Neutrophil (primary cell): Measurements from ENCODE around the gene RDH5.

Experiments used
- H3K27ac ChIP-seq: fragments of 200-600 bp; sonication (generic); 2 replicates; pipeline ENCODE4 v1.5.1; 2016; ENCODE audit warnings: mild to moderate bottlenecking, moderate library complexity
- H3K27me3 ChIP-seq: fragments of 200-600 bp; sonication (generic); 2 replicates; pipeline ENCODE4 v1.6.0; 2016; ENCODE audit warnings: mild to moderate bottlenecking
- H3K36me3 ChIP-seq: fragments of 200-600 bp; sonication (generic); 2 replicates; pipeline ENCODE4 v1.5.1; 2017
- H3K4me1 ChIP-seq, 2 experiments: fragments of 200-600 bp in 1 of 2; sonication (generic) in 1 of 2; 1 replicate in 1 of 2; 2 replicates in 1 of 2; pipeline versions ENCODE4 v1.5.1 to v1.6.1; 2013 to 2016; ENCODE audit warnings: low read depth in 1 of 2, low read length in 1 of 2, mild to moderate bottlenecking in 1 of 2, moderate library complexity in 1 of 2; ENCODE audit not compliant: control insufficient read depth in 1 of 2, insufficient read depth in 1 of 2
- H3K4me3 ChIP-seq, 2 experiments: fragments of 200-600 bp in 1 of 2; sonication (generic) in 1 of 2; 1 replicate in 1 of 2; 2 replicates in 1 of 2; pipeline ENCODE4 v1.5.1; 2013 to 2016; ENCODE audit warnings: low read depth in 1 of 2, low read length in 1 of 2, mild to moderate bottlenecking in 1 of 2, moderate library complexity in 1 of 2
- H3K9me3 ChIP-seq: fragments of 200-600 bp; sonication (generic); 2 replicates; pipeline ENCODE4 v1.5.1; 2016
- CTCF ChIP-seq: fragments of 200-600 bp; sonication (generic); IDR thresholded peaks from 2 replicates; pipeline ENCODE4 v1.5.1; 2016; ENCODE audit warnings: antibody characterized with exemption

RDH5 gene

GRCh38 chr12:55720071-55720564 lies at the start of gene RDH5:
RDH5 (plus strand) TSS chr12:55720393; CDS start chr12:55721185, 792 bp downstream.
- TF ChIP-seq CTCF: no peak
- Histone ChIP-seq H3K4me1 (peaks cover 63 to 66% of the 10 kb centered on the region in 2 experiments), H3K27ac (peak within 1 kb of the TSS; percentile 55), H3K4me3 (no peak within 1 kb of the TSS), H3K27me3 (no peaks in the 10 kb centered on the region), H3K9me3 (no peaks in the 10 kb centered on the region), H3K36me3 (peaks cover 68% of the 10 kb centered on the region)

- no peak overlapping the region for H3K27ac ChIP-seq
These were observed 48.4 kb upstream of the RDH5 start for GRCh38 chr12:55671746-55672145.

GRCh38 chr12:55673638-55674037 lies 46.6 kb upstream of the RDH5 start:
- no peaks in the 10 kb centered on the region for H3K36me3 ChIP-seq
- H3K9me3 ChIP-seq: no peaks in the 10 kb centered on the region
- no peak for TF ChIP-seq CTCF
- H3K4me3 ChIP-seq: no peak overlapping the region
- H3K27ac ChIP-seq: no peak overlapping the region
- H3K4me1 ChIP-seq: peaks cover 5 to 14% of the 10 kb centered on the region in 2 experiments
- H3K27me3 ChIP-seq: no peaks in the 10 kb centered on the region

More at GRCh38 chr12:55671746-55672145, 48.4 kb upstream of the RDH5 start:
- no peak for TF ChIP-seq CTCF
- no peaks in the 10 kb centered on the region for H3K9me3 ChIP-seq
- H3K27me3 ChIP-seq: no peaks in the 10 kb centered on the region
- no peak overlapping the region for H3K4me3 ChIP-seq
- H3K4me1 ChIP-seq: peaks cover 2 to 7% of the 10 kb centered on the region in 2 experiments
- H3K36me3 ChIP-seq: no peaks in the 10 kb centered on the region

- Histone ChIP-seq H3K4me1 (peaks cover 5 to 14% of the 10 kb centered on the region in 2 experiments), H3K4me3 (no peak overlapping the region), H3K27me3 (no peaks in the 10 kb centered on the region), H3K36me3 (no peaks in the 10 kb centered on the region), H3K27ac (no peak overlapping the region), H3K9me3 (no peaks in the 10 kb centered on the region)
- TF ChIP-seq CTCF: no peak
These were observed 44.5 kb upstream of the RDH5 start for GRCh38 chr12:55675666-55676065.

- Histone ChIP-seq H3K4me1 (peaks cover 15 to 23% of the 10 kb centered on the region in 2 experiments), H3K36me3 (no peaks in the 10 kb centered on the region), H3K9me3 (no peaks in the 10 kb centered on the region), H3K4me3 (no peak overlapping the region), H3K27me3 (no peaks in the 10 kb centered on the region), H3K27ac (no peak overlapping the region)
- no peak for TF ChIP-seq CTCF
These were observed 43.5 kb upstream of the RDH5 start for GRCh38 chr12:55676707-55677106.

- Histone ChIP-seq H3K4me1 (peaks cover 16 to 27% of the 10 kb centered on the region in 2 experiments), H3K36me3 (no peaks in the 10 kb centered on the region), H3K4me3 (no peak overlapping the region), H3K9me3 (no peaks in the 10 kb centered on the region), H3K27me3 (no peaks in the 10 kb centered on the region), H3K27ac (no peak overlapping the region)
- TF ChIP-seq CTCF: no peak
These were observed 40.5 kb upstream of the RDH5 start for GRCh38 chr12:55679691-55680090.
